SK-N-SH (cell line): ENCODE results near the gene ORC6. TPM values are rescaled to one million over a fixed set of nuclear protein-coding genes. Genes with fewer than 3 reads are reported as not detected.

Source experiments
- CTCF ChIA-PET: fragments of 300-600, 350-600 bp; formaldehyde crosslinking; extraction: SDS; loops from one replicate; lab custom pipeline; 2021; lab: Yijun Ruan, JAX
- POLR2A ChIA-PET: fragments of 350-600 bp; sonication (Branson Sonifier 250); formaldehyde crosslinking; extraction: SDS; loops from one replicate; lab custom pipeline; 2020; ENCODE audit warnings: antibody characterized with exemption, inconsistent platforms; lab: Yijun Ruan, JAX
- DNase-seq: peaks from one replicate; pipeline ENCODE4 v3.0.0; 2012
- H2AFZ ChIP-seq: fragments of 200-600 bp; sonication (generic); 2 replicates; pipeline ENCODE4 v1.8.1; 2016; ENCODE audit warnings: antibody characterized with exemption, mild to moderate bottlenecking, low read depth
- H3F3A ChIP-seq: fragments of 200-600 bp; sonication (generic); replicated peaks from 2 replicates; pipeline ENCODE3; 2016; ENCODE audit warnings: antibody characterized with exemption, mild to moderate bottlenecking; ENCODE audit not compliant: insufficient read depth
- H3K27ac ChIP-seq, 2 experiments: fragments of 200-500 bp in 1 of 2; fragments of 200-600 bp in 1 of 2; sonication (Bioruptor generic) in 1 of 2; sonication (generic), shearing (Covaris generic) in 1 of 2; 2 replicates each; pipeline versions ENCODE4 v1.5.1 to v1.6.1; 2014 to 2016; ENCODE audit warnings: low read depth in 2 of 2, inconsistent platforms in 1 of 2, low read length in 1 of 2, mild to moderate bottlenecking in 1 of 2, mixed read lengths in 1 of 2
- H3K27me3 ChIP-seq: fragments of 200-600 bp; sonication (generic), shearing (Covaris generic); 2 replicates; pipeline ENCODE4 v1.6.1; 2016; ENCODE audit warnings: mixed run types; ENCODE audit not compliant: insufficient read depth
- H3K36me3 ChIP-seq, 2 experiments: fragments of 200-500 bp in 1 of 2; fragments of 200-600 bp in 1 of 2; sonication (Bioruptor generic) in 1 of 2; sonication (generic) in 1 of 2; replicated peaks in 1 of 2; 2 replicates each; pipeline versions ENCODE3 to v1.5.1; 2014 to 2016; ENCODE audit warnings: low read length in 1 of 2, mild to moderate bottlenecking in 1 of 2; ENCODE audit not compliant: insufficient read depth in 2 of 2, control insufficient read depth in 1 of 2
- H3K4me1 ChIP-seq, 2 experiments: fragments of 200-500 bp in 1 of 2; fragments of 200-600 bp in 1 of 2; sonication (Bioruptor generic) in 1 of 2; sonication (generic), shearing (Covaris generic) in 1 of 2; 2 replicates each; pipeline versions ENCODE4 v1.5.1 to v1.6.1; 2014 to 2016; ENCODE audit warnings: low read depth in 1 of 2, low read length in 1 of 2, mixed run types in 1 of 2; ENCODE audit not compliant: insufficient read depth in 2 of 2, control insufficient read depth in 1 of 2
- H3K4me2 ChIP-seq: fragments of 200-600 bp; sonication (generic), shearing (Covaris generic); 2 replicates; pipeline ENCODE4 v1.6.1; 2017; ENCODE audit warnings: mixed run types
- H3K4me3 ChIP-seq, 2 experiments: fragments of 200-500 bp in 1 of 2; fragments of 200-600 bp in 1 of 2; sonication (Bioruptor generic) in 1 of 2; sonication (generic), shearing (Covaris generic) in 1 of 2; 2 replicates each; pipeline versions ENCODE4 v1.5.1 to v1.8.1; 2014 to 2016; ENCODE audit warnings: low read depth in 2 of 2, inconsistent platforms in 1 of 2, low read length in 1 of 2, mild to moderate bottlenecking in 1 of 2, mixed read lengths in 1 of 2, moderate library complexity in 1 of 2
- H3K79me2 ChIP-seq: fragments of 200-600 bp; sonication (generic); 2 replicates; pipeline ENCODE4 v1.8.1; 2017; ENCODE audit warnings: mild to moderate bottlenecking; ENCODE audit not compliant: insufficient read depth
- H3K9ac ChIP-seq: fragments of 200-600 bp; sonication (generic); 2 replicates; pipeline ENCODE4 v1.6.1; 2017; ENCODE audit warnings: mixed run types
- H3K9me2 ChIP-seq: fragments of 200-600 bp; sonication (generic); 2 replicates; pipeline ENCODE4 v1.6.1; 2017; ENCODE audit warnings: mixed run types
- H3K9me3 ChIP-seq: fragments of 200-600 bp; sonication (generic); 2 replicates; pipeline ENCODE4 v1.6.1; 2017; ENCODE audit warnings: mixed run types, mild to moderate bottlenecking, moderate library complexity
- H4K20me1 ChIP-seq: fragments of 200-600 bp; sonication (generic); 2 replicates; pipeline ENCODE4 v1.6.1; 2017; ENCODE audit warnings: mild to moderate bottlenecking, mixed run types; ENCODE audit not compliant: insufficient read depth
- FOSL2 ChIP-seq: IDR thresholded peaks from 2 replicates; pipeline ENCODE4 v1.4.0; 2012; ENCODE audit warnings: low read depth, mild to moderate bottlenecking, moderate library complexity, borderline replicate concordance
- FOXM1 ChIP-seq: IDR thresholded peaks from 2 replicates; pipeline ENCODE4 v1.4.0; 2012; ENCODE audit warnings: low read depth, mild to moderate bottlenecking
- GATA2 ChIP-seq: sonication (generic); formaldehyde crosslinking; IDR thresholded peaks from 2 replicates; pipeline ENCODE4 v1.5.0; 2020; ENCODE audit warnings: mild to moderate bottlenecking, missing genetic modification reagents
- POLR2AphosphoS5 ChIP-seq: IDR thresholded peaks from 2 replicates; pipeline ENCODE4 v1.6.1; 2012; ENCODE audit warnings: low read depth, low read length
- RAD21 ChIP-seq: IDR thresholded peaks from 2 replicates; pipeline ENCODE4 v1.6.1; 2012; ENCODE audit warnings: mild to moderate bottlenecking, low read length
- RFX5 ChIP-seq: IDR thresholded peaks from 2 replicates; pipeline ENCODE4 v1.6.1; 2012; ENCODE audit warnings: mild to moderate bottlenecking, improper control_type of control experiment, low read length
- WGBS: methylation state at CpG from one replicate; pipeline ENCODE4 v1.1.6; 2017; ENCODE audit warnings: low lambda C conversion rate; 5-methylcytosine and 5-hydroxymethylcytosine counted together
- polyA plus RNA-seq, 3 experiments: library from polyadenylated mRNA; depleted of rRNA; stranded (reverse); fragments of >200 nt; gene quantifications; 2 replicates each; pipeline ENCODE4 v1.2.3, GENCODE V29; 2012
- TF ChIP-seq, protein P1 (sequence below): fragments of 200-600 bp; sonication (generic); IDR thresholded peaks from 2 replicates; pipeline ENCODE4 v1.6.1; 2017; ENCODE audit warnings: antibody characterized with exemption, mild to moderate bottlenecking, moderate library complexity
- TF ChIP-seq, protein P2 (sequence below): IDR thresholded peaks from 2 replicates; pipeline ENCODE4 v1.6.1; 2012; ENCODE audit warnings: mild to moderate bottlenecking, low read depth, low read length, moderate library complexity

ORC6 gene
- polyA plus RNA-seq, 1 of the 3 experiments (the other 2 are of a cell fraction) = 17.4 TPM

DNA sequence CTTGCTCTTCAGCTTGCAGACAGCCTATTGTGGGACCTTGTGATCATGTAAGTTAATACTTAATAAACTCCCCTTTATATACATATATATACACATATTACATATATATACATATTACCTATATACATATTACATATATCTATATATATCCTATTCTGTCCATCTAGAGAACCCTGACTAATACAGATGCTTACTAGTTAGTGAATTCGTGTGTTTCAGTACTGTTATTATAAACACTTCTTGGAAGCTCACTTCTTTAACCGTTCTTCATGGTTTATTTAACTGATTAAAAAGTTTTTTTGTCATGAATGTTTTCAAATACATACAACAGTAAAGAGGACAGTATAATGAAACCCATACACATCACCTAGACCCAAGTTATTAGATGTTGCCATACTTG, 12.6 kb downstream of the ORC6 start:
- DNase-seq = no peak
- TF ChIP-seq, protein P1, sequence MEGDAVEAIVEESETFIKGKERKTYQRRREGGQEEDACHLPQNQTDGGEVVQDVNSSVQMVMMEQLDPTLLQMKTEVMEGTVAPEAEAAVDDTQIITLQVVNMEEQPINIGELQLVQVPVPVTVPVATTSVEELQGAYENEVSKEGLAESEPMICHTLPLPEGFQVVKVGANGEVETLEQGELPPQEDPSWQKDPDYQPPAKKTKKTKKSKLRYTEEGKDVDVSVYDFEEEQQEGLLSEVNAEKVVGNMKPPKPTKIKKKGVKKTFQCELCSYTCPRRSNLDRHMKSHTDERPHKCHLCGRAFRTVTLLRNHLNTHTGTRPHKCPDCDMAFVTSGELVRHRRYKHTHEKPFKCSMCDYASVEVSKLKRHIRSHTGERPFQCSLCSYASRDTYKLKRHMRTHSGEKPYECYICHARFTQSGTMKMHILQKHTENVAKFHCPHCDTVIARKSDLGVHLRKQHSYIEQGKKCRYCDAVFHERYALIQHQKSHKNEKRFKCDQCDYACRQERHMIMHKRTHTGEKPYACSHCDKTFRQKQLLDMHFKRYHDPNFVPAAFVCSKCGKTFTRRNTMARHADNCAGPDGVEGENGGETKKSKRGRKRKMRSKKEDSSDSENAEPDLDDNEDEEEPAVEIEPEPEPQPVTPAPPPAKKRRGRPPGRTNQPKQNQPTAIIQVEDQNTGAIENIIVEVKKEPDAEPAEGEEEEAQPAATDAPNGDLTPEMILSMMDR = no peak
- TF ChIP-seq FOXM1 (no peak), POLR2AphosphoS5 (no peak), RAD21 (no peak), RFX5 (no peak)
- H3K4me3 ChIP-seq = no peak overlapping the region
- H3K9ac ChIP-seq = no peak overlapping the region
- no peak overlapping the region for H2AFZ ChIP-seq
- H3F3A ChIP-seq = no peaks in the 10 kb centered on the region
- H3K4me1 ChIP-seq = no peaks in the 10 kb centered on the region
- H4K20me1 ChIP-seq = no peaks in the 10 kb centered on the region
- H3K9me3 ChIP-seq = no peaks in the 10 kb centered on the region
- no peaks in the 10 kb centered on the region for H3K9me2 ChIP-seq
- H3K27me3 ChIP-seq = no peaks in the 10 kb centered on the region
- H3K79me2 ChIP-seq = no peaks in the 10 kb centered on the region
- H3K36me3 ChIP-seq = peaks cover 8 to 9% of the 10 kb centered on the region in 2 experiments
- H3K4me2 ChIP-seq = no peak overlapping the region
- POLR2A ChIA-PET = no interaction called here
- 96% methylated on average over 2 of the region's 2 CpGs for WGBS
- H3K27ac ChIP-seq = no peak overlapping the region
- CTCF ChIA-PET = interaction anchor here (1.4 kb wide), 1 partner anchor 8 kb away, joined by 5 read pairs; no protein-coding TSS in a partner anchor

DNA sequence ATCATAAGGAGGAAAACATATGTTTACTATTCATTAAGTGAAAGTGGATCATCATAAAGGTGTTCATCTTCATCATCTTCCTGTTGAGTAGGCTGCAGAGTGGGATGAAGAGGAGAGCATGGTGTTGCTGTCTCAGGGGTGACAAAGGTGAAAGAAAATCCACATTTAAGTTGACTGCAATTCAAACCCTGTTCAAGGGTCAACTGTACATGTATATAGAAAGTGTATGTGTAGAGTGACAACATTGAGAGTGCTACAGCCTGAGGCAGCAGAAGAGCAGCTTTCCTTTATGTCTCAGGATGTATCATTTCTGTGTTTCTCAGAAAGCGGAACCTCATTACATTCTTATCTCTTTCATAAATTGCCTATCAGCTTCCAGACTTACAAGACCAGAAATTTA, 17.2 kb downstream of the ORC6 start:
- H3K4me2 ChIP-seq = no peak overlapping the region
- WGBS = 6% methylated on average over 1 of the region's 1 CpG
- H3K27me3 ChIP-seq = no peaks in the 10 kb centered on the region
- no peak overlapping the region for H3K27ac ChIP-seq
- no peaks in the 10 kb centered on the region for H3K9me3 ChIP-seq
- H3K4me3 ChIP-seq = no peak overlapping the region
- H3K9me2 ChIP-seq = no peaks in the 10 kb centered on the region
- TF ChIP-seq GATA2 (CRISPR knock-in tag) = no peak
- TF ChIP-seq, protein P2, sequence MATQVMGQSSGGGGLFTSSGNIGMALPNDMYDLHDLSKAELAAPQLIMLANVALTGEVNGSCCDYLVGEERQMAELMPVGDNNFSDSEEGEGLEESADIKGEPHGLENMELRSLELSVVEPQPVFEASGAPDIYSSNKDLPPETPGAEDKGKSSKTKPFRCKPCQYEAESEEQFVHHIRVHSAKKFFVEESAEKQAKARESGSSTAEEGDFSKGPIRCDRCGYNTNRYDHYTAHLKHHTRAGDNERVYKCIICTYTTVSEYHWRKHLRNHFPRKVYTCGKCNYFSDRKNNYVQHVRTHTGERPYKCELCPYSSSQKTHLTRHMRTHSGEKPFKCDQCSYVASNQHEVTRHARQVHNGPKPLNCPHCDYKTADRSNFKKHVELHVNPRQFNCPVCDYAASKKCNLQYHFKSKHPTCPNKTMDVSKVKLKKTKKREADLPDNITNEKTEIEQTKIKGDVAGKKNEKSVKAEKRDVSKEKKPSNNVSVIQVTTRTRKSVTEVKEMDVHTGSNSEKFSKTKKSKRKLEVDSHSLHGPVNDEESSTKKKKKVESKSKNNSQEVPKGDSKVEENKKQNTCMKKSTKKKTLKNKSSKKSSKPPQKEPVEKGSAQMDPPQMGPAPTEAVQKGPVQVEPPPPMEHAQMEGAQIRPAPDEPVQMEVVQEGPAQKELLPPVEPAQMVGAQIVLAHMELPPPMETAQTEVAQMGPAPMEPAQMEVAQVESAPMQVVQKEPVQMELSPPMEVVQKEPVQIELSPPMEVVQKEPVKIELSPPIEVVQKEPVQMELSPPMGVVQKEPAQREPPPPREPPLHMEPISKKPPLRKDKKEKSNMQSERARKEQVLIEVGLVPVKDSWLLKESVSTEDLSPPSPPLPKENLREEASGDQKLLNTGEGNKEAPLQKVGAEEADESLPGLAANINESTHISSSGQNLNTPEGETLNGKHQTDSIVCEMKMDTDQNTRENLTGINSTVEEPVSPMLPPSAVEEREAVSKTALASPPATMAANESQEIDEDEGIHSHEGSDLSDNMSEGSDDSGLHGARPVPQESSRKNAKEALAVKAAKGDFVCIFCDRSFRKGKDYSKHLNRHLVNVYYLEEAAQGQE = no peak
- no peak for TF ChIP-seq FOSL2
- no peak overlapping the region for H2AFZ ChIP-seq
- no peak overlapping the region for H3K9ac ChIP-seq
- POLR2A ChIA-PET = no interaction called here
- DNase-seq = no peak
- H3F3A ChIP-seq = no peaks in the 10 kb centered on the region
- H3K4me1 ChIP-seq = peaks cover 0 to 3% of the 10 kb centered on the region in 2 experiments; a peak in 1 of 4 replicates
- CTCF ChIA-PET = interaction anchor here (1.6 kb wide), 1 partner anchor 17 kb away, joined by 5 read pairs; the partner anchor contains the start of gene ORC6
- H3K79me2 ChIP-seq = no peaks in the 10 kb centered on the region
- H4K20me1 ChIP-seq = no peaks in the 10 kb centered on the region
- no peaks in the 10 kb centered on the region for H3K36me3 ChIP-seq
